Kidney epithelial cell (primary cell): ENCODE measurements around the gene EPC2. TPM values are rescaled to one million over a fixed set of nuclear protein-coding genes. Genes with fewer than 3 reads are reported as not detected.

Source experiments
- DNase-seq: peaks from one replicate; pipeline ENCODE4 v3.0.0-alpha.2; 2010; ENCODE audit warnings: low read depth
- H3K27me3 ChIP-seq: 2 replicates; pipeline ENCODE4 v1.6.0; 2011; ENCODE audit warnings: low read length; ENCODE audit not compliant: control insufficient read depth, insufficient read depth
- H3K36me3 ChIP-seq: 2 replicates; pipeline ENCODE4 v1.5.1; 2011; ENCODE audit warnings: low read length; ENCODE audit not compliant: control insufficient read depth, insufficient read depth
- H3K4me3 ChIP-seq: 2 replicates; pipeline ENCODE4 v1.5.1; 2011; ENCODE audit warnings: low read depth, mild to moderate bottlenecking, control low read depth, low read length
- total RNA-seq: library from RNA; depleted of rRNA; stranded (reverse); fragments of >200 nt; gene quantifications from 2 replicates; pipeline ENCODE4 v1.2.3, GENCODE V29; 2015
- TF ChIP-seq, protein P1 (sequence below): IDR thresholded peaks from 2 replicates; pipeline ENCODE4 v1.5.1; 2011; ENCODE audit warnings: mild to moderate bottlenecking, moderate library complexity, low read length, control low read depth, inconsistent platforms; ENCODE audit not compliant: insufficient read depth, poor library complexity, severe bottlenecking

Gene EPC2
- total RNA-seq, 1 donor from 2014 or later: 20.1 TPM

- H3K4me3 ChIP-seq: no peak overlapping the region
- TF ChIP-seq, protein P1, sequence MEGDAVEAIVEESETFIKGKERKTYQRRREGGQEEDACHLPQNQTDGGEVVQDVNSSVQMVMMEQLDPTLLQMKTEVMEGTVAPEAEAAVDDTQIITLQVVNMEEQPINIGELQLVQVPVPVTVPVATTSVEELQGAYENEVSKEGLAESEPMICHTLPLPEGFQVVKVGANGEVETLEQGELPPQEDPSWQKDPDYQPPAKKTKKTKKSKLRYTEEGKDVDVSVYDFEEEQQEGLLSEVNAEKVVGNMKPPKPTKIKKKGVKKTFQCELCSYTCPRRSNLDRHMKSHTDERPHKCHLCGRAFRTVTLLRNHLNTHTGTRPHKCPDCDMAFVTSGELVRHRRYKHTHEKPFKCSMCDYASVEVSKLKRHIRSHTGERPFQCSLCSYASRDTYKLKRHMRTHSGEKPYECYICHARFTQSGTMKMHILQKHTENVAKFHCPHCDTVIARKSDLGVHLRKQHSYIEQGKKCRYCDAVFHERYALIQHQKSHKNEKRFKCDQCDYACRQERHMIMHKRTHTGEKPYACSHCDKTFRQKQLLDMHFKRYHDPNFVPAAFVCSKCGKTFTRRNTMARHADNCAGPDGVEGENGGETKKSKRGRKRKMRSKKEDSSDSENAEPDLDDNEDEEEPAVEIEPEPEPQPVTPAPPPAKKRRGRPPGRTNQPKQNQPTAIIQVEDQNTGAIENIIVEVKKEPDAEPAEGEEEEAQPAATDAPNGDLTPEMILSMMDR: no peak
- H3K27me3 ChIP-seq: peaks cover 4% of the 10 kb centered on the region
- no peak for DNase-seq
- H3K36me3 ChIP-seq: no peaks in the 10 kb centered on the region
Observed at GRCh38 chr2:148816176-148816575, 171.6 kb downstream of the EPC2 start.

DNA sequence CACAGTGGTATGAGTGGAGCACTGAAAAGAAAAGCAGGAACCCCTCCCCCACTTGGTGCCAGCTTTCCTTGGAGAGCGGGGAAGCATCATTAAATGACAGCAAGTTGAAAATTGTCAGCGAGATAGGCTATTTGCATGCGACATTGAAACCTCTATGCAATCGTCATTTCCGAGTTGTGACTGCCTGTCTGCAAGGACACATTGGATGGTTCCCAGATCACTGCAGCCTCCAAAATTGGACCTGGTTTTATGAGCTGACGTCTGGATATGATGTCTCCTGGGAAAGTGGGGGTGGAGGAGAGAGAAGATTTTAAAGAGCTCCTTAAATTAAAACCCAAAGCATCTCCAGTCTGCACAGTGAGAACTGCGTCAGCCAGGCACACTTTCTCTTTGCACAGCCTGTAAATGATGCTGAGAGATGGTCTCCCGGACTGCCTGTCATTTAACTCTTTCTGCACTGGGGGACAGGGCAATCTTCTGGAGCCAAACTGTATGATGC lies 172.7 kb downstream of the EPC2 start:
- Histone ChIP-seq H3K4me3 (no peak overlapping the region), H3K27me3 (peaks cover 4% of the 10 kb centered on the region), H3K36me3 (no peaks in the 10 kb centered on the region)
- DNase-seq: no peak
- TF ChIP-seq, protein P1: no peak

- H3K27me3 ChIP-seq: peaks cover 4% of the 10 kb centered on the region
- no peak for DNase-seq
- TF ChIP-seq, protein P1: no peak
- no peaks in the 10 kb centered on the region for H3K36me3 ChIP-seq
- H3K4me3 ChIP-seq: no peak overlapping the region
Observed at GRCh38 chr2:148819019-148819585, 174.6 kb downstream of the EPC2 start.

DNA sequence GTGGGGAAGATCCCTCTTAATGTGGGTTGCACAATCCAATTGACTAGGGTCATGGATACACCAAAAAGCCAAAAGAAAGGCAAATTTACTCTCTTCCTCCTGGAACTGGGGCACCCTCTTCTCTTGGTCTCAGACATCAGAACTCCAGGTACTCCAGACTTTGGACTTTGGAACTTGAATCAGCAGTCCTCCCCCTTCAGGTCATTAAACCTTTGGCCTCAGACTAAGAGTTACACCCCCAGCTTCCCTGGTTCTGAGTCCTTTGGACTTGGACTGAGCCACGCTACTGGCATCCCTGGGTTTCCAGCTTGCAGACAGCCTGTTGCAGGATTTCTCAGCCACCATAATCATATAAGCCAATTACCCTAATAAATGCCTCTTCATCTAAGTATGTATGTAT lies 179.6 kb downstream of the EPC2 start:
- Histone ChIP-seq H3K27me3 (no peaks in the 10 kb centered on the region), H3K4me3 (no peak overlapping the region), H3K36me3 (no peaks in the 10 kb centered on the region)
- TF ChIP-seq, protein P1: no peak
- no peak for DNase-seq

- no peak overlapping the region for H3K4me3 ChIP-seq
- DNase-seq: no peak
- no peaks in the 10 kb centered on the region for H3K27me3 ChIP-seq
- TF ChIP-seq, protein P1: no peak
- H3K36me3 ChIP-seq: no peaks in the 10 kb centered on the region
Observed at GRCh38 chr2:148826791-148827190, 182.2 kb downstream of the EPC2 start.

- TF ChIP-seq, protein P1: no peak
- Histone ChIP-seq H3K27me3 (no peaks in the 10 kb centered on the region), H3K4me3 (no peak overlapping the region), H3K36me3 (no peaks in the 10 kb centered on the region)
- no peak for DNase-seq
Observed at GRCh38 chr2:148828941-148829340, 184.4 kb downstream of the EPC2 start.
